ENCODE data around the gene STK32C. TPM values are rescaled to one million over a fixed set of nuclear protein-coding genes. Genes with fewer than 3 reads are reported as not detected.

Gene STK32C
- polyA plus RNA-seq, 1 donor from 2014 or later = 23.2 TPM

GRCh38 chr10:132347931-132348267, 40.1 kb upstream of the STK32C start:
- Histone ChIP-seq H3K27ac (ENCODE audit: low read length) (no peak overlapping the region), H3K36me3 (ENCODE audit: insufficient read depth, low read length) (no peaks in the 10 kb centered on the region), H3K4me2 (ENCODE audit: low read length) (no peak overlapping the region), H3K27me3 (ENCODE audit: insufficient read depth, low read depth, low read length) (no peaks in the 10 kb centered on the region), H2AFZ (ENCODE audit: low read depth, low read length) (no peak overlapping the region), H4K20me1 (ENCODE audit: insufficient read depth) (no peaks in the 10 kb centered on the region), H3K4me3 (ENCODE audit: low read length) (no peak overlapping the region), H3K9me2 (ENCODE audit: insufficient read depth, low read length) (no peaks in the 10 kb centered on the region), H3K9me3 (ENCODE audit: low read length) (no peaks in the 10 kb centered on the region), H3K79me2 (replicated peaks; ENCODE audit: insufficient read depth, low read length) (no peaks in the 10 kb centered on the region), H3F3A (ENCODE audit: insufficient read depth, low read length, poor library complexity, severe bottlenecking) (no peaks in the 10 kb centered on the region), H3K9ac (ENCODE audit: low read length) (no peak overlapping the region)
- TF ChIP-seq MXI1 (conservative IDR thresholded peaks at IDR 0.05; ENCODE audit: poor library complexity, severe bottlenecking) = no peak
- TF ChIP-seq REST (IDR thresholded peaks at IDR 0.05; ENCODE audit: borderline replicate concordance) = no peak
- TF ChIP-seq RAD21 (conservative IDR thresholded peaks at IDR 0.05) = no peak
- TF ChIP-seq TAF1 (IDR thresholded peaks at IDR 0.05; ENCODE audit: low read depth) = no peak
- no peak for TF ChIP-seq EZH2 (IDR thresholded peaks at IDR 0.05; ENCODE audit: borderline replicate concordance, insufficient read depth, low read length, poor library complexity, severe bottlenecking)
- no peak for TF ChIP-seq SMC3 (conservative IDR thresholded peaks at IDR 0.05; ENCODE audit: poor library complexity)
- TF ChIP-seq POLR2AphosphoS5 (IDR thresholded peaks at IDR 0.05) = no peak
- no peak for TF ChIP-seq EP300 (conservative IDR thresholded peaks at IDR 0.05; ENCODE audit: poor library complexity, severe bottlenecking)
- TF ChIP-seq CTCF (IDR thresholded peaks at IDR 0.05; ENCODE audit: poor library complexity, severe bottlenecking) = no peak

GRCh38 chr10:132347211-132347930, 39.6 kb upstream of the STK32C start:
- Histone ChIP-seq H2AFZ (ENCODE audit: low read depth, low read length) (no peak overlapping the region), H3K4me3 (ENCODE audit: low read length) (no peak overlapping the region), H3K79me2 (replicated peaks; ENCODE audit: insufficient read depth, low read length) (no peaks in the 10 kb centered on the region), H3K27me3 (ENCODE audit: insufficient read depth, low read depth, low read length) (no peaks in the 10 kb centered on the region), H3K9ac (ENCODE audit: low read length) (no peak overlapping the region), H4K20me1 (ENCODE audit: insufficient read depth) (no peaks in the 10 kb centered on the region), H3K9me3 (ENCODE audit: low read length) (no peaks in the 10 kb centered on the region), H3F3A (ENCODE audit: insufficient read depth, low read length, poor library complexity, severe bottlenecking) (no peaks in the 10 kb centered on the region), H3K9me2 (ENCODE audit: insufficient read depth, low read length) (no peaks in the 10 kb centered on the region), H3K27ac (ENCODE audit: low read length) (no peak overlapping the region), H3K36me3 (ENCODE audit: insufficient read depth, low read length) (no peaks in the 10 kb centered on the region), H3K4me2 (ENCODE audit: low read length) (no peak overlapping the region)
- TF ChIP-seq CTCF (IDR thresholded peaks at IDR 0.05; ENCODE audit: poor library complexity, severe bottlenecking) (no peak), POLR2AphosphoS5 (IDR thresholded peaks at IDR 0.05) (no peak), SMC3 (conservative IDR thresholded peaks at IDR 0.05; ENCODE audit: poor library complexity) (no peak), RAD21 (conservative IDR thresholded peaks at IDR 0.05) (no peak), REST (IDR thresholded peaks at IDR 0.05; ENCODE audit: borderline replicate concordance) (no peak), EZH2 (IDR thresholded peaks at IDR 0.05; ENCODE audit: borderline replicate concordance, insufficient read depth, low read length, poor library complexity, severe bottlenecking) (no peak), MXI1 (conservative IDR thresholded peaks at IDR 0.05; ENCODE audit: poor library complexity, severe bottlenecking) (no peak), TAF1 (IDR thresholded peaks at IDR 0.05; ENCODE audit: low read depth) (no peak), EP300 (conservative IDR thresholded peaks at IDR 0.05; ENCODE audit: poor library complexity, severe bottlenecking) (no peak)

All from neural cell (in vitro differentiated cells).